ENCODE results near the gene PRUNE2. TPM values are rescaled to one million over a fixed set of nuclear protein-coding genes. Genes with fewer than 3 reads are reported as not detected.

PRUNE2 gene
- total and polyA plus RNA-seq, 4 donors: 3.8 to 18.1 (median 7.8) TPM

- ATAC-seq (ENCODE audit: insufficient read depth, low FRiP score) (no peak), DNase-seq (no peak)
- WGBS, 2 donors: 73 to 84% methylated on average over 9 of the region's 9 CpGs
- H3K4me1 ChIP-seq (ENCODE audit: control insufficient read depth in 5 of 5, insufficient read depth in 5 of 5, low read length in 5 of 5): peaks cover 0 to 21% (median 6%) of the 10 kb centered on the region in 5 donors
- no peak overlapping the region for H3K9ac ChIP-seq (ENCODE audit: insufficient read depth in 1 of 2, low read length in 2 of 2)
- H3K4me3 ChIP-seq: no peak overlapping the region
- H3K27ac ChIP-seq (ENCODE audit: low read depth in 1 of 2, low read length in 1 of 2): no peak overlapping the region
- H3K9me3 ChIP-seq (ENCODE audit: control insufficient read depth in 4 of 4, insufficient read depth in 3 of 4, low read length in 3 of 4): peaks cover 0 to 2% (median 0%) of the 10 kb centered on the region in 4 donors
- TF ChIP-seq CTCF (IDR thresholded peaks at IDR 0.05; ENCODE audit: control extremely low read depth, extremely low read depth): no peak
- no peaks in the 10 kb centered on the region for H3K27me3 ChIP-seq (ENCODE audit: control insufficient read depth in 3 of 3, insufficient read depth in 3 of 3, low read length in 2 of 3)
- H3K36me3 ChIP-seq (ENCODE audit: control insufficient read depth in 4 of 4, insufficient read depth in 4 of 4, low read length in 4 of 4): no peaks in the 10 kb centered on the region
Measured at GRCh38 chr9:76692458-76693129, 213.3 kb downstream of the PRUNE2 start.

- TF ChIP-seq CTCF (IDR thresholded peaks at IDR 0.05; ENCODE audit: control extremely low read depth, extremely low read depth): no peak
- Histone ChIP-seq H3K9me3 (ENCODE audit: control insufficient read depth in 4 of 4, insufficient read depth in 3 of 4, low read length in 3 of 4) (peaks cover 0 to 2% (median 0%) of the 10 kb centered on the region in 4 donors), H3K4me3 (no peak overlapping the region), H3K4me1 (ENCODE audit: control insufficient read depth in 5 of 5, insufficient read depth in 5 of 5, low read length in 5 of 5) (peaks cover 0 to 21% (median 6%) of the 10 kb centered on the region in 5 donors), H3K36me3 (ENCODE audit: control insufficient read depth in 4 of 4, insufficient read depth in 4 of 4, low read length in 4 of 4) (no peaks in the 10 kb centered on the region), H3K9ac (ENCODE audit: insufficient read depth in 1 of 2, low read length in 2 of 2) (peak overlapping the region in 1 of 2 donors; percentile 53), H3K27me3 (ENCODE audit: control insufficient read depth in 3 of 3, insufficient read depth in 3 of 3, low read length in 2 of 3) (no peaks in the 10 kb centered on the region), H3K27ac (ENCODE audit: low read depth in 1 of 2, low read length in 1 of 2) (no peak overlapping the region)
- peak; percentile 51 to 87 (median 80) for DNase-seq
- WGBS, 2 donors: 7 to 16% methylated on average over 13 of the region's 13 CpGs
- ATAC-seq (ENCODE audit: insufficient read depth, low FRiP score): no peak
Measured at GRCh38 chr9:76691517-76692313, 214.2 kb downstream of the PRUNE2 start.

- no peak for ATAC-seq (ENCODE audit: insufficient read depth, low FRiP score)
- WGBS, 2 donors: 67 to 79% methylated on average over 5 of the region's 5 CpGs
Measured at GRCh38 chr9:76690973-76691370, 214.9 kb downstream of the PRUNE2 start.

More at GRCh38 chr9:76690973-76691370, 214.9 kb downstream of the PRUNE2 start:
- Histone ChIP-seq H3K9ac (ENCODE audit: insufficient read depth in 1 of 2, low read length in 2 of 2) (no peak overlapping the region), H3K27me3 (ENCODE audit: control insufficient read depth in 3 of 3, insufficient read depth in 3 of 3, low read length in 2 of 3) (no peaks in the 10 kb centered on the region), H3K9me3 (ENCODE audit: control insufficient read depth in 4 of 4, insufficient read depth in 3 of 4, low read length in 3 of 4) (no peaks in the 10 kb centered on the region), H3K4me1 (ENCODE audit: control insufficient read depth in 5 of 5, insufficient read depth in 5 of 5, low read length in 5 of 5) (peaks cover 0 to 21% (median 6%) of the 10 kb centered on the region in 5 donors), H3K4me3 (no peak overlapping the region), H3K27ac (ENCODE audit: low read depth in 1 of 2, low read length in 1 of 2) (no peak overlapping the region), H3K36me3 (ENCODE audit: control insufficient read depth in 4 of 4, insufficient read depth in 4 of 4, low read length in 4 of 4) (no peaks in the 10 kb centered on the region)
- DNase-seq: no peak
- TF ChIP-seq CTCF (IDR thresholded peaks at IDR 0.05; ENCODE audit: control extremely low read depth, extremely low read depth): no peak
